Fibroblast of lung (primary cell): ENCODE measurements around the gene POLR2F.

Source experiments
- EZH2 ChIP-seq: IDR thresholded peaks from 2 replicates; pipeline ENCODE4 v1.5.1; 2012; ENCODE audit warnings: low read length, control low read depth, mild to moderate bottlenecking; ENCODE audit errors: missing control alignments
- TF ChIP-seq, protein P1 (sequence below), 2 donors: IDR thresholded peaks in 1 of 2; conservative IDR thresholded peaks in 1 of 2; 1 replicate in 1 of 2; 2 replicates in 1 of 2; pipeline ENCODE4 v1.5.1; 2011 to 2012; ENCODE audit warnings: low read length in 2 of 2, control low read depth in 1 of 2, inconsistent platforms in 1 of 2, low read depth in 1 of 2, mild to moderate bottlenecking in 1 of 2

DNA sequence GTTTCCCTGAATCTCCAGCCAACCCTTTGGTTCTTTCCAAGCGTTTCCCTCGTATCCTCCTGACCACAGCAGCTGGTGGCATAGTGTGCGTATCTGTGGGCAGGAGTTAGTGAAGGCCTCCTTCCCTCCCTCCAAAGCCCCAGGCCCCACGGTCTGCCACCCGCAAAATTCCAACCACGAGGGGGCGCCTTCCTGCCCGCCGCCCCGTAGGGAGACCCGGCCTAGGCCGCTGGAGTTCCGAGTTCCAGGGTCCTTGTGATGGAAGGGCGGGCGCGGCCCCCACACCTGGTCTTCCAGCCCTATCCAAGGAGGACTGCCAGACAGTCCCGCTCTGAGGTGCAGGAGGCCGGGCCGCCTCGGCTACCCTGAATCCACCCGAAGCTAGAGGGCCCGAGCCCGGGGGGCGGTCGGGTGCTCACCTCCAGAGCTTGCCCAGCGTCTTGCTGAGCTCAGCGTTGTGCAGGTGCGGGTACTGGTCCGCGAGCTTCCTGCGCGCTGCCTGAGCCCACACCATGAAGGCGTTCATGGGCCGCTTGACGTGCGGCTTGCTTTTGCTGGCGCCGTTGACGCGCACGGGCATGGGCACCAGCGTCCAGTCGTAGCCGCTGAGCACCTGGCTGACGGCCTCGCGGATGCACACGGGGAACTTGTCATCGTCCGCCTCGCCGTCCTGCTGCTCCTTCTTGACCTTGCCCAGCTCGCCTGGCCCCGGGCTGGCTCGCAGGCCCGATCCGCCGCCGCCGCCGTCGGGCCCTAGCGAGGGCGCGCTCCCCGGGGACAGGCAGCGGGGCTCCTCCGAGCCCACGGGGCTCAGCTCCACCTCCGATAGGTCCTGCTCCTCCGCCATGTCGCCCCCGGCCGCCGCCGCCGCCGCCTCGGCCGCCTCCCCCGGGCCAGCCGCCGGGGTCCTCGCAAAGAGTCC is 29.7 kb downstream of the POLR2F start:
- TF ChIP-seq, protein P1, sequence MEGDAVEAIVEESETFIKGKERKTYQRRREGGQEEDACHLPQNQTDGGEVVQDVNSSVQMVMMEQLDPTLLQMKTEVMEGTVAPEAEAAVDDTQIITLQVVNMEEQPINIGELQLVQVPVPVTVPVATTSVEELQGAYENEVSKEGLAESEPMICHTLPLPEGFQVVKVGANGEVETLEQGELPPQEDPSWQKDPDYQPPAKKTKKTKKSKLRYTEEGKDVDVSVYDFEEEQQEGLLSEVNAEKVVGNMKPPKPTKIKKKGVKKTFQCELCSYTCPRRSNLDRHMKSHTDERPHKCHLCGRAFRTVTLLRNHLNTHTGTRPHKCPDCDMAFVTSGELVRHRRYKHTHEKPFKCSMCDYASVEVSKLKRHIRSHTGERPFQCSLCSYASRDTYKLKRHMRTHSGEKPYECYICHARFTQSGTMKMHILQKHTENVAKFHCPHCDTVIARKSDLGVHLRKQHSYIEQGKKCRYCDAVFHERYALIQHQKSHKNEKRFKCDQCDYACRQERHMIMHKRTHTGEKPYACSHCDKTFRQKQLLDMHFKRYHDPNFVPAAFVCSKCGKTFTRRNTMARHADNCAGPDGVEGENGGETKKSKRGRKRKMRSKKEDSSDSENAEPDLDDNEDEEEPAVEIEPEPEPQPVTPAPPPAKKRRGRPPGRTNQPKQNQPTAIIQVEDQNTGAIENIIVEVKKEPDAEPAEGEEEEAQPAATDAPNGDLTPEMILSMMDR (conservative IDR thresholded peaks at IDR 0.05 in 1 of 2, IDR thresholded peaks at IDR 0.05 in 1 of 2; ENCODE audit: low read depth in 1 of 2, low read length in 2 of 2), result no peak
- TF ChIP-seq EZH2, result no peak
